H1 (cell line): Measurements from ENCODE around the gene SPATA13. TPM values are rescaled to one million over a fixed set of nuclear protein-coding genes. Genes with fewer than 3 reads are reported as not detected.

ENCODE experiments used
- CTCF ChIA-PET: fragments of 300-600 bp; sonication (Branson Sonifier 250); formaldehyde crosslinking; loops from one replicate; lab custom pipeline; 2021; ENCODE audit not compliant: partially characterized antibody; lab: Charles Lee
- POLR2A ChIA-PET: fragments of 300-600 bp; sonication (Branson Sonifier 250); formaldehyde crosslinking; loops from one replicate; lab custom pipeline; 2021; ENCODE audit warnings: inconsistent platforms; ENCODE audit not compliant: partially characterized antibody; lab: Charles Lee
- DNase-seq, 2 experiments: peaks; one replicate each; pipeline versions ENCODE4 v3.0.0 to v3.0.0-alpha.2; 2010 to 2022; ENCODE audit warnings: low spot score in 2 of 2, low read depth in 1 of 2, mixed read lengths in 1 of 2
- FAIRE-seq: peaks from 2 replicates; lab custom pipeline; 2011; peaks lifted over from hg19 to GRCh38; lab: Jason Lieb, UNC
- H2AFZ ChIP-seq: 2 replicates; pipeline ENCODE4 v1.8.1; 2012; ENCODE audit warnings: low read length, inconsistent platforms
- H2AK5ac ChIP-seq: 2 replicates; pipeline ENCODE4 v1.6.1; 2013; ENCODE audit warnings: low read depth, low read length
- H2BK120ac ChIP-seq: replicated peaks from 2 replicates; pipeline ENCODE3; 2013; ENCODE audit warnings: low read depth, low read length, inconsistent platforms
- H2BK12ac ChIP-seq: 2 replicates; pipeline ENCODE4 v1.6.1; 2013; ENCODE audit warnings: low read depth, low read length
- H2BK15ac ChIP-seq: 2 replicates; pipeline ENCODE4 v1.6.1; 2013; ENCODE audit warnings: low read length
- H2BK20ac ChIP-seq: 2 replicates; pipeline ENCODE4 v1.6.1; 2013; ENCODE audit warnings: low read length
- H2BK5ac ChIP-seq: 2 replicates; pipeline ENCODE4 v1.6.1; 2013; ENCODE audit warnings: low read depth, low read length
- H3K14ac ChIP-seq: 2 replicates; pipeline ENCODE4 v1.6.1; 2013; ENCODE audit warnings: inconsistent platforms; ENCODE audit not compliant: insufficient read length
- H3K18ac ChIP-seq: 2 replicates; pipeline ENCODE4 v1.6.1; 2013; ENCODE audit warnings: low read length; ENCODE audit errors: extremely low read depth
- H3K23ac ChIP-seq: 2 replicates; pipeline ENCODE4 v1.6.1; 2013; ENCODE audit warnings: inconsistent platforms; ENCODE audit not compliant: insufficient read length
- H3K23me2 ChIP-seq: 2 replicates; pipeline ENCODE4 v1.6.1; 2013; ENCODE audit warnings: low read depth, low read length
- H3K27ac ChIP-seq: 2 replicates; pipeline ENCODE4 v1.6.1; 2011; ENCODE audit warnings: low read depth, low read length, inconsistent platforms
- H3K27me3 ChIP-seq, 4 experiments: replicated peaks in 1 of 4; 1 replicate in 1 of 4; 2 replicates in 3 of 4; pipeline versions ENCODE4 v1.6.1 to v1.8.1; 2011 to 2013; ENCODE audit warnings: low read length in 3 of 4, mild to moderate bottlenecking in 3 of 4, inconsistent platforms in 2 of 4, mixed read lengths in 2 of 4, moderate library complexity in 1 of 4; ENCODE audit not compliant: control insufficient read depth in 3 of 4, insufficient read depth in 3 of 4; ENCODE audit errors: extremely low read depth in 1 of 4
- H3K36me3 ChIP-seq, 4 experiments: 2 replicates each; pipeline versions ENCODE4 v1.6.1 to v1.8.1; 2011 to 2013; ENCODE audit warnings: mild to moderate bottlenecking in 4 of 4, low read length in 3 of 4, moderate library complexity in 2 of 4, control low read depth in 1 of 4, inconsistent platforms in 1 of 4; ENCODE audit not compliant: insufficient read depth in 4 of 4, control insufficient read depth in 2 of 4
- H3K4ac ChIP-seq: replicated peaks from 2 replicates; pipeline ENCODE3; 2013; ENCODE audit warnings: low read length, low read depth, mixed read lengths, inconsistent platforms; ENCODE audit not compliant: insufficient read length
- H3K4me1 ChIP-seq, 4 experiments: replicated peaks in 1 of 4; 1 replicate in 1 of 4; 2 replicates in 3 of 4; pipeline versions ENCODE4 v1.6.1 to v1.8.1; 2011 to 2013; ENCODE audit warnings: low read length in 3 of 4, inconsistent platforms in 2 of 4, mixed read lengths in 1 of 4; ENCODE audit not compliant: insufficient read depth in 4 of 4, control insufficient read depth in 3 of 4
- H3K4me2 ChIP-seq, 2 experiments: 2 replicates each; pipeline versions ENCODE4 v1.6.1 to v1.8.1; 2011 to 2013; ENCODE audit warnings: low read depth in 2 of 2, low read length in 2 of 2, control low read depth in 1 of 2, inconsistent platforms in 1 of 2, mild to moderate bottlenecking in 1 of 2; ENCODE audit not compliant: insufficient read depth in 1 of 2
- H3K4me3 ChIP-seq, 4 experiments: fragments of 200-600, 300-600 bp in 1 of 4; sonication (generic), shearing (Covaris generic), sonication (Bioruptor Twin) in 1 of 4; 2 replicates each; pipeline versions ENCODE4 v1.5.1 to v1.8.1; 2011 to 2016; ENCODE audit warnings: low read length in 4 of 4, low read depth in 3 of 4, control low read depth in 2 of 4, inconsistent platforms in 2 of 4, mild to moderate bottlenecking in 2 of 4, mixed read lengths in 1 of 4, moderate library complexity in 1 of 4; ENCODE audit not compliant: insufficient read depth in 2 of 4; ENCODE audit errors: extremely low read depth in 1 of 4
- H3K56ac ChIP-seq: replicated peaks from 2 replicates; pipeline ENCODE3; 2013; ENCODE audit warnings: low read depth, mild to moderate bottlenecking, mixed read lengths, low read length, inconsistent platforms; ENCODE audit not compliant: insufficient read length
- H3K79me1 ChIP-seq: 2 replicates; pipeline ENCODE4 v1.6.1; 2013; ENCODE audit warnings: low read depth, low read length, control low read depth
- H3K79me2 ChIP-seq, 2 experiments: 2 replicates each; pipeline versions ENCODE4 v1.6.1 to v1.8.1; 2012 to 2013; ENCODE audit warnings: low read length in 2 of 2, mild to moderate bottlenecking in 2 of 2, inconsistent platforms in 1 of 2; ENCODE audit not compliant: insufficient read depth in 2 of 2, control insufficient read depth in 1 of 2
- H3K9ac ChIP-seq, 4 experiments: replicated peaks in 1 of 4; 1 replicate in 1 of 4; 2 replicates in 3 of 4; pipeline versions ENCODE4 v1.6.1 to v1.8.1; 2011 to 2013; ENCODE audit warnings: low read depth in 3 of 4, low read length in 3 of 4, control low read depth in 2 of 4, mild to moderate bottlenecking in 2 of 4, moderate library complexity in 2 of 4, inconsistent platforms in 1 of 4; ENCODE audit errors: extremely low read depth in 1 of 4
- H3K9me3 ChIP-seq, 2 experiments: 2 replicates each; pipeline versions ENCODE4 v1.6.1 to v1.8.1; 2012 to 2013; ENCODE audit warnings: mild to moderate bottlenecking in 2 of 2, moderate library complexity in 2 of 2, control low read depth in 1 of 2, inconsistent platforms in 1 of 2, low read depth in 1 of 2, low read length in 1 of 2, mixed read lengths in 1 of 2; ENCODE audit not compliant: insufficient read depth in 2 of 2
- H4K20me1 ChIP-seq, 2 experiments: replicated peaks in 1 of 2; 2 replicates each; pipeline versions ENCODE3 to v1.8.1; 2011 to 2013; ENCODE audit warnings: inconsistent platforms in 2 of 2, low read length in 2 of 2, mild to moderate bottlenecking in 1 of 2; ENCODE audit not compliant: insufficient read depth in 2 of 2, control insufficient read depth in 1 of 2
- H4K5ac ChIP-seq: 2 replicates; pipeline ENCODE4 v1.6.1; 2013; ENCODE audit warnings: low read length, low read depth, mixed read lengths, inconsistent platforms; ENCODE audit not compliant: insufficient read length
- H4K8ac ChIP-seq: 2 replicates; pipeline ENCODE4 v1.8.0; 2013; ENCODE audit warnings: mild to moderate bottlenecking, moderate library complexity, low read length, inconsistent platforms; ENCODE audit not compliant: insufficient read depth; ENCODE audit errors: extremely low read depth
- H4K91ac ChIP-seq: replicated peaks from 2 replicates; pipeline ENCODE3; 2013; ENCODE audit warnings: low read length, mixed read lengths, inconsistent platforms; ENCODE audit not compliant: insufficient read length
- ATF2 ChIP-seq: IDR thresholded peaks from 2 replicates; pipeline ENCODE4 v1.6.1; 2012; ENCODE audit warnings: low read length, inconsistent platforms
- MAFK ChIP-seq: IDR thresholded peaks from 2 replicates; pipeline ENCODE4 v1.6.1; 2012; ENCODE audit warnings: low read depth, mild to moderate bottlenecking, improper control_type of control experiment, low read length
- POLR2AphosphoS5 ChIP-seq: IDR thresholded peaks from 2 replicates; pipeline ENCODE4 v1.6.1; 2011; ENCODE audit warnings: low read depth, low read length
- RAD21 ChIP-seq, 2 experiments: IDR thresholded peaks in 1 of 2; conservative IDR thresholded peaks in 1 of 2; 2 replicates each; pipeline ENCODE4 v1.6.1; 2011; ENCODE audit warnings: low read depth in 2 of 2, low read length in 2 of 2, improper control_type of control experiment in 1 of 2, inconsistent platforms in 1 of 2, mild to moderate bottlenecking in 1 of 2, moderate library complexity in 1 of 2
- SP2 ChIP-seq: IDR thresholded peaks from 2 replicates; pipeline ENCODE4 v1.6.1; 2012; ENCODE audit warnings: mild to moderate bottlenecking, low read length, inconsistent platforms
- USF2 ChIP-seq: IDR thresholded peaks from 2 replicates; pipeline ENCODE4 v1.6.1; 2011; ENCODE audit warnings: low read length, improper control_type of control experiment
- WGBS, 2 experiments: shearing (Covaris generic) in 1 of 2; methylation state at CpG; one replicate each; pipeline versions ENCODE4 v1.1.6 to v1.1.7; 2013 to 2015; ENCODE audit warnings: low lambda C conversion rate in 2 of 2, mixed read lengths in 2 of 2, inconsistent platforms in 1 of 2, low coverage in 1 of 2, missing lambda C conversion rate in 1 of 2; ENCODE audit not compliant: insufficient replicate concordance in 2 of 2, insufficient coverage in 1 of 2, insufficient read length in 1 of 2; ENCODE audit errors: extremely low coverage in 1 of 2, missing lambda C conversion rate in 1 of 2; 5-methylcytosine and 5-hydroxymethylcytosine counted together
- polyA plus RNA-seq, 7 experiments: library from polyadenylated mRNA; depleted of rRNA in 3 of 7; stranded (reverse) in 5 of 7; unstranded in 2 of 7; fragments of >200 nt in 5 of 7; fragments of 200-250 nt in 2 of 7; gene quantifications; 1 replicate in 5 of 7; 2 replicates in 1 of 7; 4 replicates in 1 of 7; pipeline versions ENCODE4 v1.2.1 to v1.2.3, GENCODE V29; 2011 to 2013; ENCODE audit warnings: missing spikeins in 2 of 7, mixed read lengths in 2 of 7
- total RNA-seq: library from RNA; stranded (reverse); fragmentation: NEBNext Ultra II Directional; extraction: Animal tissue kit (Norgen Biotek cat#: 25700); gene quantifications from 2 replicates; pipeline ENCODE4 v1.2.1, GENCODE V29; 2021

The SPATA13 gene
- total and polyA plus RNA-seq, 2 of the 8 experiments (the other 6 are each of a cell fraction or from before 2014, with no cell fraction given), result 12.6 to 30.9 TPM

- Histone ChIP-seq H3K23me2 (no peaks in the 10 kb centered on the region), H3K4me3 (no peak overlapping the region), H4K5ac (no peak overlapping the region), H3K36me3 (no peaks in the 10 kb centered on the region), H2BK20ac (no peak overlapping the region), H3K14ac (no peak overlapping the region), H3K56ac (no peak overlapping the region), H4K20me1 (peaks cover 0 to 4% of the 10 kb centered on the region in 2 experiments), H3K18ac (no peak overlapping the region)
- TF ChIP-seq RAD21 (IDR thresholded peaks at IDR 0.05 in 1 of 2, conservative IDR thresholded peaks at IDR 0.05 in 1 of 2; ENCODE audit: low read depth in 2 of 2, low read length in 2 of 2), result no peak
- no peak for TF ChIP-seq USF2
- TF ChIP-seq POLR2AphosphoS5, result no peak
- no peak for TF ChIP-seq SP2
- TF ChIP-seq ATF2, result no peak
- no peak for TF ChIP-seq MAFK
- TF ChIP-seq, all 59 proteins: peak for 0
- Histone ChIP-seq H3K79me1 (peaks cover 7% of the 10 kb centered on the region), H3K4me2 (no peak overlapping the region), H2BK120ac (no peak overlapping the region), H3K23ac (no peak overlapping the region), H3K9me3 (no peaks in the 10 kb centered on the region), H3K4me1 (peaks cover 0 to 10% (median 3%) of the 10 kb centered on the region in 4 experiments; a peak in 3 of 7 replicates), H2BK15ac (no peak overlapping the region), H2BK12ac (no peak overlapping the region), H3K27me3 (no peaks in the 10 kb centered on the region), H2BK5ac (no peak overlapping the region), H2AK5ac (no peak overlapping the region), H2AFZ (no peak overlapping the region), H3K27ac (no peak overlapping the region), H4K91ac (no peak overlapping the region), H3K4ac (no peak overlapping the region), H4K8ac (no peak overlapping the region), H3K9ac (no peak overlapping the region), H3K79me2 (peaks cover 0 to 92% of the 10 kb centered on the region in 2 experiments; a peak in 2 of 4 replicates)
- no peak for DNase-seq
- 89% methylated on average over 1 of the region's 1 CpG; no CpG with 5 or more reads in 1 of the 2 experiments for WGBS, 2 experiments
- FAIRE-seq, result no peak
- ChIA-PET CTCF (interaction anchor here (1.1 to 1.5 kb wide), 5 partner anchors 10 to 362 kb away, joined by 3 to 6 read pairs (median 4); no protein-coding TSS in a partner anchor), POLR2A (interaction anchor here (1.0 to 1.5 kb wide), 2 partner anchors 13 to 19 kb away, joined by 3 read pairs; partner anchors contain the start of gene SPATA13)
These were observed 18.9 kb downstream of the SPATA13 start for GRCh38 chr13:24179486-24179850.
